ENCODE results near the gene TRIP13. TPM values are rescaled to one million over a fixed set of nuclear protein-coding genes. Genes with fewer than 3 reads are reported as not detected.
"Not testable (repeated sequence)": the region's sequence is repeated elsewhere in the genome, so short reads cannot be mapped to it uniquely, and the experiment has no call there.

The TRIP13 gene
- total RNA-seq, 2 donors from 2014 or later, result 0.20 to 0.93 TPM

GRCh38 chr5:932628-933250, 40.1 kb downstream of the TRIP13 start:
- DNase-seq (ENCODE audit: low spot score), result no peak
- Histone ChIP-seq H3K9me3 (no peaks in the 10 kb centered on the region), H3K27ac (peak overlapping the region; percentile 26 to 52), H3K36me3 (no peaks in the 10 kb centered on the region), H3K4me1 (no peaks in the 10 kb centered on the region), H3K4me3 (no peak overlapping the region), H3K27me3 (no peaks in the 10 kb centered on the region)
- TF ChIP-seq CTCF (IDR thresholded peaks at IDR 0.05), result no peak

GRCh38 chr5:933251-933861, 40.7 kb downstream of the TRIP13 start:
- H3K36me3 ChIP-seq, result no peaks in the 10 kb centered on the region
- no peak for DNase-seq (ENCODE audit: low spot score)
- H3K27ac ChIP-seq, result peak overlapping the region; percentile 20 to 52
- no peak overlapping the region for H3K4me3 ChIP-seq
- TF ChIP-seq CTCF (IDR thresholded peaks at IDR 0.05), result no peak
- H3K27me3 ChIP-seq, result no peaks in the 10 kb centered on the region
- H3K9me3 ChIP-seq, result no peaks in the 10 kb centered on the region
- no peaks in the 10 kb centered on the region for H3K4me1 ChIP-seq

- not testable (repeated sequence) for H3K4me3 ChIP-seq; H3K27ac ChIP-seq; DNase-seq (ENCODE audit: low spot score)
These were observed 41.3 kb downstream of the TRIP13 start for GRCh38 chr5:933951-934350.

GRCh38 chr5:934381-934967, 41.8 kb downstream of the TRIP13 start:
- H3K9me3 ChIP-seq; DNase-seq (ENCODE audit: low spot score); H3K27ac ChIP-seq; H3K4me1 ChIP-seq; H3K36me3 ChIP-seq; H3K4me3 ChIP-seq; H3K27me3 ChIP-seq: not testable (repeated sequence)

More at GRCh38 chr5:933951-934350, 41.3 kb downstream of the TRIP13 start:
- H3K9me3 ChIP-seq, H3K4me1 ChIP-seq, H3K27me3 ChIP-seq, H3K36me3 ChIP-seq: not testable (repeated sequence)

GRCh38 chr5:935510-936084, 42.9 kb downstream of the TRIP13 start:
- H3K27ac ChIP-seq, result no peak overlapping the region
- no peaks in the 10 kb centered on the region for H3K4me1 ChIP-seq
- no peaks in the 10 kb centered on the region for H3K27me3 ChIP-seq
- no peaks in the 10 kb centered on the region for H3K36me3 ChIP-seq
- no peaks in the 10 kb centered on the region for H3K9me3 ChIP-seq
- no peak for DNase-seq (ENCODE audit: low spot score)
- TF ChIP-seq CTCF (IDR thresholded peaks at IDR 0.05), result no peak
- no peak overlapping the region for H3K4me3 ChIP-seq

- Histone ChIP-seq H3K4me3 (no peak overlapping the region), H3K4me1 (no peaks in the 10 kb centered on the region), H3K27ac (no peak overlapping the region), H3K9me3 (no peaks in the 10 kb centered on the region), H3K36me3 (no peaks in the 10 kb centered on the region), H3K27me3 (no peaks in the 10 kb centered on the region)
- no peak for DNase-seq (ENCODE audit: low spot score)
- TF ChIP-seq CTCF (IDR thresholded peaks at IDR 0.05), result no peak
These were observed 43.8 kb downstream of the TRIP13 start for GRCh38 chr5:936149-937144.
